ENCODE results near the gene TUBB4A.
A peak's percentile ranks its signal among the peaks of the same experiment; 100 is the strongest.
"Not testable (repeated sequence)": the region's sequence is repeated elsewhere in the genome, so short reads cannot be mapped to it uniquely, and the experiment has no call there.

TUBB4A gene

GRCh38 chr19:6522712-6523111 is 20.6 kb upstream of the TUBB4A start:
- no peak for DNase-seq

DNA sequence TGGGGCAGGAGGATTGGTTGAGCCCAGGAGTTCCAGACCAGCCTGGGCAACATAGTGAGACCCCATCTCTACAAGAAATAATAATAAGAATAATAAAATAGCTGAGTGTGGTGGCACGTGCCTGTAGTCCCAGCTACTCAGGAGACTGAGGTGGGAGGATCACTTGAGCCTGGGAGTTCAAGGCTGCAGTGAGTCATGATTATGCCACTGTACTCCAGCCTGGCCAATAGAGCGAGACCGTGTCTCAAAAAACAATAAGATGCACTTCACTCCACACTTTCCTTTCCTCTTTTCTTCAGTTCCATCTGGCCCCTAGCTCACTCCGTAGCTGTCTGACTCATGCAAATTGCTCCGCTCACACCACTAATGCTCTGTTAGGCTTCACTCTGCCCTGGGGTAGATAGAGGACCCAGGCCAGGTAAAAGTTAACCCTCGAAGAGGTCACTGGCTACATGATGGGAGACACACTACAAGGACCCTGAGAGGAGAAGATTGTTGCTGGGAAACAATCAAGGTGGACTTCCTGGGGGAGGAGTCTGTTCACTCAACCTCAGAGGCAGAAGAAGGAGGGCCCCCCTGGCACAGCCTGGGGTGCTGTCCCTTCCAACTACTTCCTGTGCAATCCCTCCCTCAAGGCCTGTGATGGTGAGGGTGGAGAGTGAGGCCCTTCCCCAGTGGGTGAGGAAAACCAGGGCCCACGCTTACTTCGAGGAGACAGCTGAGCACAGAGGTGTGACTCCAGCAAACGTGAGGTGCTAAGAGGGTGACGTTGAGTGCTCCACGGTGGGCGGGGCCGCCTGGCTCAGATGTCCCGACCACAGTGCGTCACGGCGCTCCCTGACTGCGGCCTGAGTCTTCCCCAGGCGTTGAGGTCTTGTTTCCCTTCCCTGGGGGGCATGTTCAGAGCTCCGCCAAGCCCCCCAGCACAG is 19.9 kb upstream of the TUBB4A start:
- DNase-seq, result no peak

DNA sequence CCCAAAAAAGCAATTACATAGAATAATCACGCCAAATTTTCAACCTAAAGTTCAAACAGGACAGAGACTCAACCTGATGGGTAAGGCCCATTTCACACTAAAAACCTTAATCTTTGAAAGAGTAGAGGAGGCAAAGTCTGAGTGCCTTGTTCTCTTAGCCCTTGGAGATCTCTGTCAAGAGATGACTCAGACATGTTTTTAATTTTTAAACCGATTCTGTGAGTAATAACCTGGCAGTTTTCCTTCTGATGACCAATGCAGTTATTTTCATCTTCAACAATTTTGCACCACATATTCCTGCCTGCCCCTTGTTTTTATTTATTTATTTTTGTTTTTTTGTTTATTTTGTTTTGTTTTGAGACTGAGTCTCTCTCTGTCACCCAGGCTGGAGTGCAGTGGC is 17.2 kb upstream of the TUBB4A start:
- no peak for DNase-seq

GRCh38 chr19:6518145-6518911 is 16.2 kb upstream of the TUBB4A start:
- DNase-seq, result no peak

GRCh38 chr19:6516659-6517291 is 14.7 kb upstream of the TUBB4A start:
- peak; percentile 91 for DNase-seq

DNA sequence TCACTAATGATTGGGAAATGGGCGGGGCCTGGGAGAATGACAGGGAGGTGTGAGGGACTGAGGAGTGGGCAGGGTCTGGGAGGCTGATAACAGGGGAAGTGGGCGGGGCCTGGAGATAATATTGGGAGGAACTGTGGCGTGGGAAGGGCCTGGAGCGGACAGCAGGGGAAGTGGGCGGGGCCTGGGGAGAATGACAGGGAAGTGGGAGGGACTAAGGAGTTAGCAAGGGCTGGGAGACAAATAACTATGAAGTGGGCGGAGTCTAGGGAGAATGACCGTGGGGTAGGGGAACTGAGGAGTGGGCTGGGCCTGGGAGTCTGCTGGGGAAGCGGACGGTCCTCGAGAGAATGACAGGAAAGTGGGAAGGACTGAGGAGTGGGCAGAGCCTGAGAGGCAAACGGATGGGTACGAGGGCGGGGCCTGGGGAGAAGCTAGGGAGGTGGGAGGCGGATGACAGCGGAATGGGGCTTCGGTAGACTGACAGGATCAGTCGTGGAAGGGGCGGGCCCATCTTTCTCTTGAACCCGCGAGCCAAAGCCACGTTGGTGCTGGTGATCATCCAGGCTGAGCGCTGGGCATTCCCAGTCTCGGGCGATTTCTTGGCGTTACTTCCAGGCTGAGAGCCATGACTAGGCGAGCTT is 14.0 kb upstream of the TUBB4A start:
- DNase-seq, result peak; percentile 92

DNA sequence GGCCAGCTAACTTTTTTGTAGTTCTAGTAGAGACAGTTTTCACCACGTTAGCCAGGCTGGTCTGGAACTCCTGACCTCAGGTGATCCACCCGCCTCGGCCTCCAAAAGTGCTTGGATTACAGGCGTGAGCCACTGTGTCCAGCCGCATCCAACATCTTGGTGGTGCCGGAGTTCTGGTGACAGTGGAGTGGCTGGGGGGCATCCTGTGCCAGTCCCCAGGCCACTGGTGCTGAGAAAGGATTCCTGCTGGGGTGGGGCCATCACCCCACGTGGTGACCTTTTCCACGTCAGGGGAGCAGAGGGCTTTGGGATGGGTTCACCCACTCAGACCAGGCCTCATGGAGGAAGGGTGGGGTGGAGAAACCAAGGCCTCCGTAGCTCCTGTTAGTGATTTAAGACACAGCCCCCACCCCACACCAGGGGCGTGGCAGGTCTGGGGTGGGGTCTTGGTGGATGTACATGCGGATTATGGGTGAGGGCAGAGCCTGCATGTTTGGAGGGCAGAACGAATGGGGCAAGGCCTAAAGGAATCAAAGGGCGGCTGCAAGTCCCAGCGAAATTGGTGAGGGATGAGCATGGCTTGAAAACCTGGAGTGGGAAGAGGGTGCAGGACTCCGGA is 12.9 kb upstream of the TUBB4A start:
- DNase-seq, result no peak

DNA sequence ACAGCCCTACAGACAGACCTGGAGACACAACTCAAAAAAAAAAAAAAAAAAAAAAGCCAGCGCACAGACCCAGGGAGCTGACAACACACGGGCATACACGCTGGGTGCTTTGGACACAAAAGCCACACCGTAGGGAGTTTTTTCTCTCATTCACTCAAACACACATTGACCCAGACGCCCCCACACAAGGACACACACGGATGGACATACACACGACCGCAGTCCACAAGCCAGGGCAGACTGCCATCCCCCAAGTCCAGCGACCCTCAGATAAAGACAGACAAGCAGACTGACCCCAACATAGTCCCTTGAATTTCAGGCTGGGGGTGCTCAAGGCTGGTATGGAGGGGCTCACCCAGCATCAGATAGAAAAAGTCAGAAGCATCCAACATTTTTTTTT is 12.0 kb upstream of the TUBB4A start:
- DNase-seq, result no peak

DNA sequence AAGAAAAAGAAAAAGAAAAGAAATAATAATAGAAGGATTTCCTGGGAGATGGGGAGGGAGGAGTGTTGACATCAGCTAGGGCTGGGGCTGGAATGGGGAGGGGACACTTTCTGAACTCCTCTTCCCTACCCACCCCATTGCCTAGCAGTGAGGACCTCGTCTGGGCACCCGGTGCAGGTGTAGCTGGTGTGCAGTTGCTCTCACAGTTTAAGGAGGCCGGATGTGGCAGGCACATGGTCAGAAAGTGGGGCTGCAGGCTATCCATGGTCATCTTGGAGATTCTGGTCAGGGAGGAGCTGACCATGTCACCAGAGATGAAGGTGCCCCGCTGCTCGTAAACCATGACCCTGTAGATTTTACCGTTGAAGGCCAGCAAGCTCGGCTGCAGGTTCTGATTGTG is 8.5 kb upstream of the TUBB4A start:
- no peak for DNase-seq

DNA sequence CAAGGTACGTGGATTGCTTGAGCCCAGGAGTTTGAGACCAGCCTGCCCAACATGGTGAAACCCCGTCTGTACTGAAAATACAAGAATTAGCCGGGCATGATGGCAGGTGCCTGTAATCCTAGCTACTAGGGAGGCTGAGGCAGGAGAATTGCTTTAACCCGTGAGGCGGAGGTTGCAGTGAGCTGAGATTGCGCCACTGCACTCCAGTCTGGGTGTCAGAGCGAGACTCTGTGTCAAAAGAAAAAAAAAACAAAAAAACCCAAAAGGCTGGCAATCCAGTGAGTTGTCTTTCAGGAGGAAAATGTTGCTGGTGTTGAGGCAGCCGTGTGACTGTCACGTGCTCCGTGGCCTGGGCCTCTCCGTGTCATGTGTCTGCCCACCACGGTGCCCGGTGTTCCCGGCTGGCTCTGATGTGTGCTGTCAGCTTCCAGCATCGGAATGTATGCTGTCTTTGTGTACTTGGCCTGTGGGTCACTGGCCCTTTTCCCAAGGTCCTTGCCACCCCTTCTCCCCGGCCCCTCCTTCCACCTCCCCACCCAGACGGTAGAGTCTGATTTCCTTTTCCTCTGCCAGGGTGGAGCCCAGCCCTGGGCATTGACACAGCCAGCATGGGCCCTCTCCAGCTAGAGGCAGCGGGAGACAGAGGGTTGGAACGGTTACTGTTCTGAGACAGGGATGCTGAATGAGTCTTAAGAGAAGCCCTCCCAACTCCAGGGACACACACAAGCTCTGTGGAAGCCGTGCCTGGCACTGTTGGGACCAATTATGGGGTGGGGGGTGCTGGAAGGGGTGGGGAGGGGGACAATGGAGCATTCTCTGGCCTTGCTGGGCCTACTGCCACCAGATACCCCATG is 7.2 kb upstream of the TUBB4A start:
- no peak for DNase-seq

- DNase-seq, result not testable (repeated sequence)
Observed at GRCh38 chr19:6508028-6508771, 6.1 kb upstream of the TUBB4A start.

DNA sequence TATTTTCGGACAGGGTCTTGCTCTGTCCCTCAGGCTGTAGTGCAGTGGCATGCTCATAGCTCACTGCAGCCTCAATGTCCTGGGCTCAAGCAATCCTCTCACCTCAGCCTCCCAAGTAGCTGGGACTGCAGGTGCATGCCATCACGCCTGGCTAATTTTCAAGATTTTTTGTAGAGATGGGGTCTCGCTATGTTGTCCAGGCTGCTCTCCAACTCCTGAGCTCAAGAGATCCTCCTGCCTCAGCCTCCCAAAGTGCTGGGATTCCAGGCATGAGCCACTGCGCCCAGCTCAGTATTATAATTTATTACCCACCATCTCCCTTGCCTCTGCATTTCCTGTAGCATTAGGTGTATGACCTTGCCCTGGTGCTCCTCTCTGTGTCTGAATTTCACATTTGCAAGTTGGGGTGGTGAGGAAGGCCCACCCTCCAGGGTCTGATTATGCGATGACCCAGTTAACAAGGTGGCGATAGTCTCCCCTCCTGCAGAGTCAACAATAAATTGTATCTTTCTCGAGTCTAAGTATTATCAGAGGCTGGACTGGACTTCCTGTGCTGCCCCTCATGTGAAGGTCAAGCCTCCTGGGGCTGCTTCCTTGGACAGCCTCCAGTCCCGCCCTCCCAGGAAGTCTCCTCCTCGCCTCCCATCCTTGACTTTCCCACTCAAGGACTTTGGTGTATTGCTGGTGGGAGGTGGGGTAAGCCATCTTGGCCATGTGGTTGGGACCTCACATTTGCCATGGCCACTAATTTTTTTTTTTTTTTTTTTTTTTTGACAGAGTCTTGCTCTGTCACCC is 1.5 kb upstream of the TUBB4A start:
- no peak for DNase-seq

DNA sequence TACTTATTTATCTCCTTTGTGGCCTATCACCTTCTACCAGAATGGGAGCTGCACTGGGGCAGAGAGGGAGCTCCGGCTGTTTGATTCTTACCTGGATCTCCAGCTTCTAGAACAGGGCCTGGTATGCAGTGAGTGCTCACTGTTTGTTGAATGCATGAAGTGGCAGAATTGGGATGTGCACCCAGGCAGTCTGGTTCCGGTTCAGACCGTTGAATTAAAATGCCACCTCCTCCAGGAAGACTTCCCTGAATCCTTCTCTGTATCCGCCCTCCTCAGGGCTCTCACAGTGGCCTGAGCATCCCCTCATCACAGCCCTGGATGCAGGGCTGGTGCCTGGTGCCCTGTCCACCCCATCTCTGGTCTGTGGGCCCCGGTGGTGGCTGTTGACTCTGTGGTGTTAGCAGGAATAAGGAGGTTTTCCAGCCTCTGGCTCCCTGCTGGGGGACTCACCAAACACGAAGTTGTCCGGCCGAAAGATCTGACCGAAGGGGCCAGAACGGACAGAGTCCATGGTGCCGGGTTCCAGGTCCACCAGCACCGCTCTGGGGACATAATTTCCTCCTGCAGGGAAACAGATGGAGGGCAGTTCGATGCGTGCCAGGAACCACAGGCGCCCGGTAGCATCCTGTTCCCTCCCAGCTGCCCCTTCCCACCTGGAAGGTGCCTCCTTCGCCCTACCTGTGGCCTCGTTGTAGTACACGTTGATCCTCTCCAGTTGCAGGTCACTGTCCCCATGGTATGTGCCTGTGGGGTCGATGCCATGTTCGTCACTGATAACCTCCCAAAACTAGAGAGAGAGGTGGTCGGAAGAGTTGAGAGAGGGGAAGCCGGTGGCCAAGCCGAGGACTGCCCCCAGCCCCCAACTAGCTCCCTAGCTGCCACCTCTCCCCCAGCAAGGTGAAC is 1.0 kb downstream of the TUBB4A start:
- no peak for DNase-seq

DNA sequence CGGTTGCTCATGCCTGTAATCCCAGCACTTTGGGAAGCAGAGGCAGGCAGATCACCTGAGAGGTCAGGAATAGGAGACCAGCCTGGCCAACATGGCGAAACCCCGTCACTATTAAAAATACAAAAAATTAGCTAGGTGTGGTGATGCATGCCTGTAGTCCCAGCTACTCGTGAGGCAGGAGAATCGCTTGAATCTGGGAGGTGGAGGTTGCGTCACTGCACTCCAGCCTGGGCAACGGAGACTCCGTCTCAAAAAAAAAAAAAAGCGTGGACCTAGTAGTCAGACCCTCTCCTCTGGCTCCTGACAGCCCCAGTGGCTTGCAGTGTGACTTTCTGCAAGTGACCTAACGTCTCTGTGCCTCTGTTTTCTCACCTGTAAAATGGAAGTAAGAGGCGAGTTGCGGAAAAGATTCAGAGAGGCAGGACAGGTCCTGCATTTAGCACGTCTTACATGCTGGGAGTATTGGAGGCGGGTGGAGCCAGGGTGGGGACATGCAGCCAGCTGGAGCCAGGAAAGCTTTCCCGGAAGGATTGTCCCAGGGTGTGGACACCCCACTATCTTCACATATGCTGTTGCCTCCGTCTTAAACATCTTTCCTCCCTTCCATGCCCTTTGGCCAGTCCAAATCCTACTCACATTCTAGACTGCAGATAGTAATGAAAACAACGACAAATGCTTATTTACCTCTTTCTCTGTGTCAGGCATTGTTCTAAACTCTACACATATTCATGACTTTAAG is 2.9 kb downstream of the TUBB4A start:
- no peak for DNase-seq

DNA sequence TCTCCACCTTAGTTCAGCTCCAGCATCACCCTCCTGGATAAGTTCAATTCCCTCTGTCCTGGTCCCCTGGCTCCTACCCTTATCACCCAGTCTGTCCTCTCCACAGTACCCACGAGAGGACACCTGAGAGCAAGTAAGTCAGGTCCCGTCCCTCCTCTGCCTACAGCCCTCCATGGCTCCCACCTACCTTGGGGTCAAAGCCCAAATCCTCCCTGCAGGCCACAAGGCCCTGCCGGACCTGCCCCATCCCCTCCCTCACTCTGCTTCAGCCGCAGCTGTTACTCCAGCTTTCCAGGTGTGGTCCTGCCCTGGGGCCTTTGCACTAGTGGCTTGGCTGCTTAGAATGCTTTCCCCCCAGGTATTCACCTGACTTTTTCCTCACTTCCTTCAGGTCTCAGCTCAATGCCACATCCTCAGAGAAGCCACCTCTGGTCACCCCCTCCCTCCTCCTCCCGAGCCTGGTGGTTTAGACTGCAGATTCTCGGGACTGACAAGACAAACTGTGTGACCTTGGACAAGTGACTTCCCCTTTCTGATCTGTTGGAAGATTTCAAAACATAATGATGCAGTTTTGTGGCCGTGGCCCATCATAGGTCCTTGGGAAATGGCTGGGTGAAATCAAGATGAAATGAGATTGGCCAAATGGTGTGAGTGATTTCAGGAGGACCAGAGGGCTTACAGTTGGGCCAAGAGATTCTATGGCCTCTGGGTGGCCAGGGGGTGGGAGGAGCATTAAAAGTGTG is 3.6 kb downstream of the TUBB4A start:
- no peak for DNase-seq

- DNase-seq, result no peak
Observed at GRCh38 chr19:6495947-6496346, 6.2 kb downstream of the TUBB4A start.

DNA sequence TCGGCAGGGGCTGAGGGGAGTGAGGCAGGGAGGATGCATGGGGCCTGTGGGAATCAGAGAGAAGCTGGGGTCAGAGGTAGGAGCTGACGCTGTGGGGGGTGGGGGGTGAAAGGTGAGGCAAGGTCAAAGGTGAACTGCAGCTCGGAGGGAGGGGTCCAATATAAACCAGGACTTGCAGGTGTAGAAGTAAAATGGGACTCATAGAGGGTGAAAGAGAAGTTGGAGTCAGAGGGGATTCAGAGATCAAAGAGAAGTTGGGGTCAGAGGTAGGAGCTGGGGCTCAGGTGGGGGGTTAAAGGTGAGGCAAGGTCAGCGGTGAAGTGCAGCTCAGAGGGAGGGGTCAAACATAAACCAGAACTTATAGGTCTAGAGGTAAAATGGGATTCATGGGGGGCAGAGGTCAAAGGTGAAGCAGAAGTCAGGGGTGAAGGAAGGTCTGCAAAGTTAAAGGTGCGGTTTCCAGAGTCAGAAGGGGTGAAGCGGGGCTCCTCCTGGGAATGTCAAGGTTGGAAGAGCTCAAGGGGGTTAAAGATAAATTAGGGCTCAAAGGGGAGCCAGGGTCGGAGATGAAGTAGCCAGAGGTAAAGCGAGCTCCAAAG is 7.6 kb downstream of the TUBB4A start:
- no peak for DNase-seq

All from femur (tissue), 1 donor.